Measurements from ENCODE around the gene DRAXIN.

DRAXIN gene

GRCh38 chr1:11649624-11650330 lies 41.7 kb upstream of the DRAXIN start:
- H3K18ac ChIP-seq (ENCODE audit: low read length), result peak overlapping the region; percentile 94
- H3K27ac ChIP-seq (replicated peaks; ENCODE audit: low read length), result no peak overlapping the region
- peaks cover 4 to 70% (median 44%) of the 10 kb centered on the region in 3 experiments for H3K27me3 ChIP-seq (ENCODE audit: control insufficient read depth in 3 of 3, insufficient read depth in 3 of 3, low read depth in 1 of 3, low read length in 3 of 3)
- peak overlapping the region; percentile 89 for H2AK5ac ChIP-seq (ENCODE audit: low read depth, low read length)
- H2BK120ac ChIP-seq (ENCODE audit: low read depth, low read length), result no peak overlapping the region
- H3K9me3 ChIP-seq (replicated peaks in 1 of 2; ENCODE audit: control insufficient read depth in 2 of 2, insufficient read depth in 1 of 2, low read depth in 1 of 2, low read length in 2 of 2), result no peaks in the 10 kb centered on the region
- no peak overlapping the region for H3K4ac ChIP-seq (ENCODE audit: low read length)
- H3K36me3 ChIP-seq (replicated peaks in 1 of 2; ENCODE audit: control insufficient read depth in 2 of 2, insufficient read depth in 2 of 2, low read length in 2 of 2), result no peaks in the 10 kb centered on the region
- no peak overlapping the region for H3K23ac ChIP-seq (ENCODE audit: low read depth, low read length, poor library complexity)
- peak overlapping the region; percentile 89 for H2BK5ac ChIP-seq (ENCODE audit: low read length)
- peaks cover 0 to 15% of the 10 kb centered on the region in 2 donors for H3K4me1 ChIP-seq (ENCODE audit: control insufficient read depth in 2 of 2, insufficient read depth in 1 of 2, low read depth in 1 of 2, low read length in 2 of 2)
- no peak overlapping the region for H2AFZ ChIP-seq (ENCODE audit: low read length)
- no peak for DNase-seq (ENCODE audit: low spot score)
- no peaks in the 10 kb centered on the region for H3K79me1 ChIP-seq (ENCODE audit: low read depth, low read length)
- H2BK12ac ChIP-seq (ENCODE audit: low read length), result no peak overlapping the region
- no peak overlapping the region for H4K91ac ChIP-seq (ENCODE audit: low read depth, low read length, poor library complexity)
- no peak overlapping the region for H4K8ac ChIP-seq (ENCODE audit: low read depth, low read length)
- no CpG with 5 or more reads among the region's 21 CpGs for WGBS, 2 donors (ENCODE audit: extremely low coverage in 2 of 2, insufficient read length in 2 of 2, insufficient replicate concordance in 1 of 2)
- H3K4me2 ChIP-seq (ENCODE audit: insufficient read depth, low read length, poor library complexity, severe bottlenecking), result no peak overlapping the region
- peak overlapping the region; percentile 17 for H3K14ac ChIP-seq (ENCODE audit: low read length)
- no peak overlapping the region for H3K4me3 ChIP-seq (ENCODE audit: low read length in 2 of 2)
- peak overlapping the region; percentile 9 for H2BK15ac ChIP-seq (ENCODE audit: low read length)
- H3K9ac ChIP-seq (ENCODE audit: low read depth, low read length, poor library complexity), result peak overlapping the region; percentile 40

DNA sequence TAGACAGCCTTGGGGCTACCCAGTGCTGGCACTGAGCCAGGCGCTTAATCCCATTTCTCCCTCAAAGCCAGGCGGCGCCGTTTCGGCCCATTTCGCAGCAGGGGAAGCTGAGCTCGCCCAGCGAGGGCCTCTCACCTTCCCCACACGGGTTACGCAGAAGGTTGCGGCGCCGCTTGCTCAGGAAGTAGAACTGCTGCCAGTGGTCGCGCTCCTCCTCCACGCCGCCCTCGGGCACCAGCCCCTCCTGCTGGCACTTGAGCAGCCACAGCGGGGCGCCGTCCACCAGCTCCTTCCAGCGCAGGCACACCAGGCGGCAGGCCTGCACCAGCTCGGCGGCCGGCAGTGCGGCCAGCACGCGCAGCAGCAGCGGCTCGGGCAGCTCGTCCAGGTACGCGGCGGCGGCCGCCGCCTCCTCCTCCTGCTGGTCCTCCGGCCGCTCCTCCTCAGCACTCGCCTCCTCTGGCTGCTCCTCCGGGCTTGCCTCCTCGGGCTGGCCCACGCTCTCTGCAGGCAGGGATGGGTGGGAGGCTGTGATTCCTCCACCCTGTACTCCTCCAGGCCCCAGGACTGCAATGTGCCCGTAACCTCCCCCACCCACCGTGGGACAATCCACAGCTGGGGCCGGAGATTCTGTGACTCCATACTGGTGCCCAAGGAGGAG lies 41.0 kb upstream of the DRAXIN start:
- Histone ChIP-seq H3K4me1 (ENCODE audit: control insufficient read depth in 2 of 2, insufficient read depth in 1 of 2, low read depth in 1 of 2, low read length in 2 of 2) (peaks cover 4 to 18% of the 10 kb centered on the region in 2 donors), H3K4me3 (ENCODE audit: low read length in 2 of 2) (no peak overlapping the region), H3K14ac (ENCODE audit: low read length) (peak overlapping the region; percentile 66), H3K9ac (ENCODE audit: low read depth, low read length, poor library complexity) (peak overlapping the region; percentile 68), H3K4ac (ENCODE audit: low read length) (no peak overlapping the region), H3K4me2 (ENCODE audit: insufficient read depth, low read length, poor library complexity, severe bottlenecking) (peak overlapping the region; percentile 57), H2BK120ac (ENCODE audit: low read depth, low read length) (peak overlapping the region; percentile 42), H2AFZ (ENCODE audit: low read length) (peak overlapping the region; percentile 68), H2BK15ac (ENCODE audit: low read length) (peak overlapping the region; percentile 82), H2BK12ac (ENCODE audit: low read length) (peak overlapping the region; percentile 88), H4K8ac (ENCODE audit: low read depth, low read length) (peak overlapping the region; percentile 57), H2AK5ac (ENCODE audit: low read depth, low read length) (peak overlapping the region; percentile 89), H3K9me3 (replicated peaks in 1 of 2; ENCODE audit: control insufficient read depth in 2 of 2, insufficient read depth in 1 of 2, low read depth in 1 of 2, low read length in 2 of 2) (no peaks in the 10 kb centered on the region), H3K27me3 (ENCODE audit: control insufficient read depth in 3 of 3, insufficient read depth in 3 of 3, low read depth in 1 of 3, low read length in 3 of 3) (peaks cover 4 to 70% (median 44%) of the 10 kb centered on the region in 3 experiments), H3K18ac (ENCODE audit: low read length) (peak overlapping the region; percentile 94), H3K27ac (replicated peaks; ENCODE audit: low read length) (no peak overlapping the region), H3K36me3 (replicated peaks in 1 of 2; ENCODE audit: control insufficient read depth in 2 of 2, insufficient read depth in 2 of 2, low read length in 2 of 2) (no peaks in the 10 kb centered on the region), H4K91ac (ENCODE audit: low read depth, low read length, poor library complexity) (no peak overlapping the region), H2BK5ac (ENCODE audit: low read length) (peak overlapping the region; percentile 85), H3K23ac (ENCODE audit: low read depth, low read length, poor library complexity) (peak overlapping the region; percentile 77), H3K79me1 (ENCODE audit: low read depth, low read length) (no peaks in the 10 kb centered on the region)
- WGBS, 2 donors (ENCODE audit: extremely low coverage in 2 of 2, insufficient read length in 2 of 2, insufficient replicate concordance in 1 of 2), result no CpG with 5 or more reads among the region's 47 CpGs
- peak; percentile 53 for DNase-seq (ENCODE audit: low spot score)

DNA sequence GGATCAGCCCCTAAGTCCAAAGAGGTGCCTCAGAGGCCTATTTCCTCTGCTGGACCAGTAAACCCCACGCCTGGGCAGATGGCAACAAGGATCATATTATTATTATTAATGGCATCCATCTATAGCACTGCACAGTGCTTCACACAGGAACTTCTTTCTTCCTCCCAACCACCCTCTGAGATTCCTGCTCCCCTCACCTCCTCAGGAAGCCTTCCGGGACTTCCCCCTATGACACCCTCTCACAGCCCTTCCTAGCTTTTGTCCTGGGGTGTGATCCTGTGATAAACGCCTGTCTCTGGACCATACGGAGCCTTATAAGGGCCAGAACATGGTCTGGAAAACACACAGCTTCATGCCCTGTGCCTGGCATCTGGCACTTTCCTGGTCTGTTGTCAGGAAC lies 40.5 kb upstream of the DRAXIN start:
- H3K14ac ChIP-seq (ENCODE audit: low read length), result peak overlapping the region; percentile 66
- peak overlapping the region; percentile 68 for H2AFZ ChIP-seq (ENCODE audit: low read length)
- H3K9me3 ChIP-seq (replicated peaks in 1 of 2; ENCODE audit: control insufficient read depth in 2 of 2, insufficient read depth in 1 of 2, low read depth in 1 of 2, low read length in 2 of 2), result no peaks in the 10 kb centered on the region
- no peak overlapping the region for H2BK12ac ChIP-seq (ENCODE audit: low read length)
- no peak overlapping the region for H3K4me3 ChIP-seq (ENCODE audit: low read length in 2 of 2)
- peak overlapping the region; percentile 82 for H2BK15ac ChIP-seq (ENCODE audit: low read length)
- peaks cover 7 to 24% of the 10 kb centered on the region in 2 donors for H3K4me1 ChIP-seq (ENCODE audit: control insufficient read depth in 2 of 2, insufficient read depth in 1 of 2, low read depth in 1 of 2, low read length in 2 of 2)
- WGBS, 2 donors (ENCODE audit: extremely low coverage in 2 of 2, insufficient read length in 2 of 2, insufficient replicate concordance in 1 of 2), result no CpG with 5 or more reads among the region's 4 CpGs
- H3K27ac ChIP-seq (replicated peaks; ENCODE audit: low read length), result no peak overlapping the region
- no peak overlapping the region for H4K8ac ChIP-seq (ENCODE audit: low read depth, low read length)
- no peak overlapping the region for H3K4ac ChIP-seq (ENCODE audit: low read length)
- no peak overlapping the region for H4K91ac ChIP-seq (ENCODE audit: low read depth, low read length, poor library complexity)
- peak overlapping the region; percentile 42 for H2BK120ac ChIP-seq (ENCODE audit: low read depth, low read length)
- H2BK5ac ChIP-seq (ENCODE audit: low read length), result peak overlapping the region; percentile 85
- peak overlapping the region; percentile 77 for H3K23ac ChIP-seq (ENCODE audit: low read depth, low read length, poor library complexity)
- no peak overlapping the region for H3K4me2 ChIP-seq (ENCODE audit: insufficient read depth, low read length, poor library complexity, severe bottlenecking)
- H3K36me3 ChIP-seq (replicated peaks in 1 of 2; ENCODE audit: control insufficient read depth in 2 of 2, insufficient read depth in 2 of 2, low read length in 2 of 2), result peaks cover 0 to 1% of the 10 kb centered on the region in 2 donors
- no peaks in the 10 kb centered on the region for H3K79me1 ChIP-seq (ENCODE audit: low read depth, low read length)
- H3K27me3 ChIP-seq (ENCODE audit: control insufficient read depth in 3 of 3, insufficient read depth in 3 of 3, low read depth in 1 of 3, low read length in 3 of 3), result peaks cover 4 to 70% (median 44%) of the 10 kb centered on the region in 3 experiments
- peak overlapping the region; percentile 68 for H2AK5ac ChIP-seq (ENCODE audit: low read depth, low read length)
- H3K18ac ChIP-seq (ENCODE audit: low read length), result peak overlapping the region; percentile 94
- no peak overlapping the region for H3K9ac ChIP-seq (ENCODE audit: low read depth, low read length, poor library complexity)
- no peak for DNase-seq (ENCODE audit: low spot score)

GRCh38 chr1:11652203-11652780 lies 39.2 kb upstream of the DRAXIN start:
- H3K36me3 ChIP-seq (replicated peaks in 1 of 2; ENCODE audit: control insufficient read depth in 2 of 2, insufficient read depth in 2 of 2, low read length in 2 of 2), result peaks cover 2 to 8% of the 10 kb centered on the region in 2 donors
- H3K23ac ChIP-seq (ENCODE audit: low read depth, low read length, poor library complexity), result no peak overlapping the region
- no CpG with 5 or more reads among the region's 11 CpGs for WGBS, 2 donors (ENCODE audit: extremely low coverage in 2 of 2, insufficient read length in 2 of 2, insufficient replicate concordance in 1 of 2)
- peaks cover 7 to 24% of the 10 kb centered on the region in 2 donors for H3K4me1 ChIP-seq (ENCODE audit: control insufficient read depth in 2 of 2, insufficient read depth in 1 of 2, low read depth in 1 of 2, low read length in 2 of 2)
- no peak overlapping the region for H3K18ac ChIP-seq (ENCODE audit: low read length)
- H4K8ac ChIP-seq (ENCODE audit: low read depth, low read length), result no peak overlapping the region
- no peak overlapping the region for H2BK5ac ChIP-seq (ENCODE audit: low read length)
- H3K79me1 ChIP-seq (ENCODE audit: low read depth, low read length), result no peaks in the 10 kb centered on the region
- peak overlapping the region; percentile 63 for H2AK5ac ChIP-seq (ENCODE audit: low read depth, low read length)
- no peak overlapping the region for H3K9ac ChIP-seq (ENCODE audit: low read depth, low read length, poor library complexity)
- H3K27me3 ChIP-seq (ENCODE audit: control insufficient read depth in 3 of 3, insufficient read depth in 3 of 3, low read depth in 1 of 3, low read length in 3 of 3), result peaks cover 4 to 66% (median 44%) of the 10 kb centered on the region in 3 experiments
- H3K14ac ChIP-seq (ENCODE audit: low read length), result no peak overlapping the region
- no peak overlapping the region for H2AFZ ChIP-seq (ENCODE audit: low read length)
- no peaks in the 10 kb centered on the region for H3K9me3 ChIP-seq (replicated peaks in 1 of 2; ENCODE audit: control insufficient read depth in 2 of 2, insufficient read depth in 1 of 2, low read depth in 1 of 2, low read length in 2 of 2)
- H2BK15ac ChIP-seq (ENCODE audit: low read length), result peak overlapping the region; percentile 12
- no peak overlapping the region for H3K27ac ChIP-seq (replicated peaks; ENCODE audit: low read length)
- no peak overlapping the region for H3K4ac ChIP-seq (ENCODE audit: low read length)
- no peak for DNase-seq (ENCODE audit: low spot score)
- no peak overlapping the region for H4K91ac ChIP-seq (ENCODE audit: low read depth, low read length, poor library complexity)
- no peak overlapping the region for H3K4me2 ChIP-seq (ENCODE audit: insufficient read depth, low read length, poor library complexity, severe bottlenecking)
- H2BK12ac ChIP-seq (ENCODE audit: low read length), result peak overlapping the region; percentile 67
- H3K4me3 ChIP-seq (ENCODE audit: low read length in 2 of 2), result no peak overlapping the region
- no peak overlapping the region for H2BK120ac ChIP-seq (ENCODE audit: low read depth, low read length)
